GM19438 (cell line): ENCODE measurements around the gene RXRA.

Experiments used
- ATAC-seq: cut with Tn5 transposase; IDR thresholded peaks from one replicate; pipeline ENCODE4 v1.9.1; 2021; ENCODE audit warnings: low read depth; ENCODE audit not compliant: unreplicated experiment

Gene RXRA

GRCh38 chr9:134377976-134378375 is 51.7 kb downstream of the RXRA start:
- no peak for ATAC-seq

- ATAC-seq, result no peak
Observed at GRCh38 chr9:134378901-134379338, 52.7 kb downstream of the RXRA start.

DNA sequence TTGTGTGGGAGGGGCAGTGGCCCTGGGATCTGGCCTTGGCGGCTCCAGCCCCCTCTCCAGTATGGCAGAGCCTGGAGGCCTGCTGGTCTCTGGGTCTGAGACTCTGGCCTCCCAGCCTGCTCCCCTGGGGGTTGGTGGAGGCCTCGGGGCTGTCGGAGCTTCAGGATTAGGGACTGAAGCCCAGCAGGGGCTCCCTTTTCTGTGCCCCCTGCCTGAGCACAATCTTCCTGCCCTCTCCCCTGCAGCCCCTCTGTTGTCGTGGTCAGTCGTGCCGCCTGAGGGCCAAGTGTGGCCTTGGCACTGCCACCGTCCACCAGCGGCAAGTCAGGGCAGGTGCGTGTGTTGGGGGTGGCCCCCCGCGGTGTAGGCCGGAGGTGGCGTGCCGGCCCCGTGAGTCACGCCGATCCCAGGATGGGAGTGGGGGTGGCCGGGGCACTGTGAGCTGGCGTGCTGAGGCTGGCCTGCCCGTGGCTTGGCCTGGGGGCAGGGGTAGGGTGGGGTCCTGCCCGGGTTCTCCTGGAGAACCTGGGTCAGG is 53.6 kb downstream of the RXRA start:
- no peak for ATAC-seq

DNA sequence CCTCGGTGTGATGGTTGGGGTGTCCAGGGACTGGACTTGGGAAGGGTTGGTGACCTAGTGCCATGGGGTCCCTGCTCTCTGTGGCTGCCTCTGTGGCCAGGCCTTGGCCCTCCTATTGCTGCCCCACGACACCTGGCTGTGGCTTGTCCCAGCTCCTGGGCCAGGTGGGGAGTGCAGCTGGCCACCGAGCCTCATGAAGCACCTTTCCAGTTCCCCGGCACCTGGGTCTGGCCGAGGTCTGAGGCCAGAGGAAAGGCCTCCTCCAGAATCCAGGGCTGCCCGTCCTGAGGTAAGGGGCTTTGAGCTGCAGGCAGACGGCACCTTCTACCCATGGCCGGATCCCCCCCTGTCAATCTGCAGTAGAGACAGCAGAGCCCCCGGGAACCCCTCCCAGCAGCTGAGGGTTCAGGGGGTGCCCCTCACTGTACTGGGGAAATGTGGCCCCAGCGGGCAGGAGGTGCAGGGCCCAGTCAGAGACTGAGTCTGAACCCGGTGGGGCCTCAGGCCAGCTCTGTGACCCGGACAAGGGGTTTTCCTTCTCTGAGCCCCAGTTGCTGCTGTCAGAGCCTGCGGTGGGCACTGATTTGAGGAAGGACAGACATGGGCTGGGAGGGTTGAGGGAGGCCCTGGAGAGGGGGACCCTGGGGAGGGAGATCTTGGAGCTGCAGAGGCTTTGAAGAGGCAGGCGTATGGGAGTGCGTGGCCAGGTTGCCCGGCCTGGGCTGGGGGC is 54.5 kb downstream of the RXRA start:
- ATAC-seq, result no peak

- no peak for ATAC-seq
Observed at GRCh38 chr9:134381272-134381661, 55.0 kb downstream of the RXRA start.

DNA sequence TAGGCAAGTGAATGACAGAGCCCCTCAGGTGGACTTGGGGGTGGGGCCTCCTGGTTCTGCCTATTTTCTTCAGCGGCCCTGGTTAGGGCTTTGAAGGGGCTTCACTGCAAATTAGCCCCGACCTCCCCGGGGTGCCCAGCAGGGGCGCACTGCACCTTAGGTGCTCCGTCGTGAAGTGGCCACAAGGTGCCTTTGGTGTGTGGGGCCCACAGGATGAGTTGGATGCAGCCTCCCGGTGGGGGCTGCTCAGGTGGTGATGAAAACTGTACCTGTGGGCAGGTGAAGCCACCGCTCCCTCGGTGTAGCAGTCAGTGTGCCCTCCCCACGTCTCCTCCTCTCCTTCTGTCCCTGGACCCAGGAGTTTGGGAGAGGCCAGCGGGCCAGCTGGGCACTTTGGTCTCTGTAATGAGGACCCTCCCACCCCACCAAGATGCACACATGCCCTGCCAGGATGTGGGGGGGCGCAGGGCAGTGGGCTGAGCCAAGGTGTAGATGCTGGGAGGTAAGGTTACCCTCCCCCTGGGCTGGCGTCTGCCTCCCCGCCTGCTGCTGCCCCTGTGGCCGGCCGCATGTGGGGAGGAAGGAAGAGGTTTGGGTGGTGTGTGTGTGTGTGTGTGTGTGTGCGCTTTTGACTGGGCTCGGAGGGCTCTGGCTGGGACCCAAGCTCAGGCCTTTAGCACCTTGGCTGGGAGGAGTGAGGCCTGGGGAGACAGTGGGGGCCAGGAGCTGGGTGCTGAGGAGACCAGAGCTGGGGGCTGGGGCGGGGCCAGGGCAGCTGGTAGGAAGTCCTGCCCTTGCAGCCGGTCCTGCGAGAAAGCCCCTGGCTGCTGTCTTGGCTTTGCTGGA is 55.6 kb downstream of the RXRA start:
- no peak for ATAC-seq

DNA sequence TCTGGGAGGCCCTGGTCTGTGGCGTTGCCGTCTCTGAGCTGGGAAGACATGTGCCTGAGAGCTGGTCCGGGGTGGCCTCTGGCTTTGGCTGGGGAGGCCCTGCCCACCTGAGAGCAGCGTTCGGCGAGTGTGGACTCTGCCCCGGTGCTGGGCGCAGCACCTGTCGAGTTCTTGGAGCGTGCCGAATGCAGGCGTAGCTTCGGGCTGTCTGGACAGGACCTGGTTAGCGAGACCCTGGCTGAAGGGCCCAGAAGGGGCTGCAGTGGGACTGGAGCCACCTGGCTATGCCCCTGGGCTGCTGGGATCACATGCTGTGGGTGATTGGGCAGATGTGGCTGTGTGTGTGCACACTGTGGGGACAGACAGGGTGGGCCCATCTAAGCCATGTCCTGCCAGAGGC is 56.5 kb downstream of the RXRA start:
- ATAC-seq, result no peak

DNA sequence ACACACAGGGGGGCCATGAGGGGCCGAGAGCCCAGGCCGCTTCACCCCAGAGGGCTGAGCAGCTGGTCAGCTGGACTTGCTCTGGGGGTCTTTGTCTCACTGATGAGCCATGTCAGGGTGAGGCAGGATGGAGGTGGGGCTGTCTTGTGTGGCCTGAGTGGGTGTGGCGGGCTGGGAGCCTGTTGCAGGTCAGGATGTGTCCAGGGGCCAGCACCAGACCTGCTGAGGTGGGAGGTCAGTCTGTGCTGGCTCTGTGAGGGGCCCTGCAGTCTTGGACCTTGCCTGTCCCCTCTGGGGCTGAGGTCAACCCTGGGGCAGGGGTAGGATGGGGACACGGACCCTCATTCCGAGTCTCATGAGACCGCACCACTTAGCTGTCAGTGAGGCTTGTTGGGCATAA is 56.9 kb downstream of the RXRA start:
- no peak for ATAC-seq

DNA sequence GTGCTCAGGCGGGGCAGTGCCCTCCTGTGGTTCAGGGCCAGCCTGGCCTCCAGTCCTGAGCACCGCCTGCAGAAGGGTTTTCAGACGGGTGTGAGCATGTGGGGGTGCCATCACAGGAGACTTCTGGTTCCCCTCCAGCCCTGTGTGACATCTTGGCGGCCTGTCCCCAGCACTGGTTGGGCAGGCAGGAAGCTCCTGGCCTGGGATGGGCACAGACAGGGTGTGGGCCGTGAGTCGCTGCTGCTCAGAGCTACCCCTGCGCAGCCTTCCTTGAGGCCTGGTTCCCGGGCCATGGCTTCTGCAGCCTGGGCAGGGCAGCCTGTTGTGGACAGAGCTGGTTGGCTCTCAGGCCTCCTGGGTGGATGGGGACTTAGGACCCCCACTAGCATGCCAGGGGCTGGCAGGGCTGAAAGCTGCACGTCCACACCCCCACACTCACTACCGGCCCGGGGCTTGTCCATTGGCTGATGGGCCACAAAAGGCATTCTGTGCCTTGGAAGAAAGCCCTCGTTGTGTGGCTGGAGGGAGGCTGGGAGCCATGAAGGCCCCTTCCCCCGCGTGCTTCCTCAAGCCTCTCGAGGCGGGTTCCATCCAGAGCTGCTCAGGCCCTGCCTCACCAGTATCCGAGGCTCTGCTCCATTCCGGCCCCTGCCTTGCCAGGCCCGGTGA is 58.7 kb downstream of the RXRA start:
- ATAC-seq, result no peak

DNA sequence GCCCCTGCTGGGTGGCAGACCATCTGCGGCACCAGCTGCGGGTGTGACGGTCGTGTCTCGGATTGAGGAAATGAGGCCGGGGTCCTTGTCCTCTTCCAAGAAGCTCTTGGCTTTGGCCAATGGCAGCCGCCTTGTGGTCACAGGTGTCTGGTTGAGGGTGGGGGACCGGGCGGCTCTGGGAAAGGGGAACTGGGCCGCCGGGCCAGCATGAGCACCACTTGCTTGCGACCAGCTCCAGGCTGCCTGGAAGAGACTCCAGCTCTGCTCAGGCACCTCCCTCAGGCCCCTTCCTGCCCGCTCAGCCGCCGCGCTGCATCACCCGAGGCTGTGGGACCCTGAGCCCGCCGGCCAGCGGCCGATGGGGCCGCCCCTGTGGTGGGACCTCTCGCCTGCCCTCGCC is 59.7 kb downstream of the RXRA start:
- no peak for ATAC-seq

DNA sequence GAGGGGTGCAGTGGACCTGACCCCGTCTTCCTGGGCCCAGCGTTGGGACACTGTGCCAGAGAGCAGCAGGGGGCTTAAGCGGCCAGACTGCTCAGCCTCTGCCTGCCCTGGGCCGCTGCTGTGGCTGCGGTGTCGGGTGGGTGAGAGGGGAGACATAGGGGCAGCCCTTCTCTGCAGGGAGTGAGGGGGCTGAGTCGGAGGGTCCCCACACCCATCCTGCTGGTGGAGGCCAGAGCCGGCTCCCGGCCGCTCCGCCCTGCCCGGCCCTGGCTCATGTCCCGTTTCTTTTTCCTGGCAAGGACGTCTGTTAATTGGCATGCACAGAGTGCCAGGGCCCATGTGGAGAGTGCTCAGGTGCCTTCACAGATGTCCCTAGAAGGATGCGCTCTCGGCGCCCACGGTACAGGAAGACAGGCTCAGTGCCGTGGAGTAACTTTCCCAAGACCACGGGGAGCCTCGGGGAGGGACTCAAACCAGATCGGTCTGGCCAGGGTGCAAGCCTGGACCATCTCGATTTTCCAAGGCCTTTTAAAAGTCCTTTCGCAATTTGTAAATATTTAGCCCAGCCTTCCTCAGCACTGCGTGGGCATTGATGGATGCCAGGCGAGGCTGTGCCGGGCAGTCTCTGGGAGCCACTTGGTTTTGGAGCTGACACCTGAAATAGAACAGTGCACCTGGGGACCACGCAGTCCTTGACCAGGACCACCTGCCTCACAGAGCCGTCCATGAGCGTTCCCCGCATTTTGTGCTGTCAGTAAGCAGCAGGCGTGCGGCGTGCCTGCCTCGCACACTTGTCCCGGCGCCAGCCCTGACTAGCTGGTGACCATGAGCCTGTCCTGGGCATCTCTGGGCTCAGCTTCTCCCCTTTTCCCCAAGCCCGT is 60.9 kb downstream of the RXRA start:
- no peak for ATAC-seq

GRCh38 chr9:134388289-134388808 is 62.1 kb downstream of the RXRA start:
- no peak for ATAC-seq

DNA sequence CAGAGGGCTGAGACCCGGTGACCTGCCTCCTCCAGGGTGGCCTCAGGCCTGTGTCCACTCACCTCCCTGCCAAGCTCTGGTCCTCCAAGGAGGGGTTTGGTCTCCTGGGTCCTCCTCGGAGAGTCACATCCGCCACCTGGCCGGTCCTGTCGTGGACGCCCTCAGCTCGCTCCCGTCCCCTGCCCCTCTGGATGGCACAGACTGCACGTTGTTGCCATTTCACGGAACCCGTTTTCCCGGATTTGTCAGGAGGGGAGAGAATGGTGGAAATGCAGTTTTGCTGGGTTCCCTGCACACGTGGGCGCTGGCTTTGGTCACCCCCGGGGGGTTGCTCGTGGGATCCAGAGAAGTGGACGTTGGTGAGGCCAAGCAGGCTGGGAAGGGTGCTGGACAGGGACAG is 62.7 kb downstream of the RXRA start:
- ATAC-seq, result no peak

- no peak for ATAC-seq
Observed at GRCh38 chr9:134389642-134390041, 63.4 kb downstream of the RXRA start.

DNA sequence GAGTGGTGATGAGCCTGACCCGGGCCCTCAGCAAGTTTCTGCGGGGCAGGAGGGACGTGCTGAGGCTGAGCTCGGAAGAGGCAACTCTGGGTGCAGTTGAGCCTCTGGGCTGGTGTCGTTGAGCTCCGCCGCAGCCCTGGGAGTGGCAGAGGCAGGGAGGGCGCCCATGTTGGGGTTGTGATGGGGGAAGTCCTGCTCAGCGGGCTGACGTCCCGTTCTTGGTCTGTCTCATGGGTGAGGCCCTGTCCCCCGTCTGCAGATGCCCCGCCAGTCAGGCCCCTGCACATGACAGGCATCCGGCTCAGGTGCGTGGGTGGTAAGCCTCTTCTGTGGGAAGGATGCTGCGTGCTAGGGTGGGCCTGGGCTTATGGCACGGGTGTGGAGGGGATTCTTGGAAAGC is 64.3 kb downstream of the RXRA start:
- ATAC-seq, result peak; percentile 18

GRCh38 chr9:134390947-134391318 is 64.7 kb downstream of the RXRA start:
- peak; percentile 36 for ATAC-seq

- ATAC-seq, result peak; percentile 39
Observed at GRCh38 chr9:134391319-134392231, 65.3 kb downstream of the RXRA start.

DNA sequence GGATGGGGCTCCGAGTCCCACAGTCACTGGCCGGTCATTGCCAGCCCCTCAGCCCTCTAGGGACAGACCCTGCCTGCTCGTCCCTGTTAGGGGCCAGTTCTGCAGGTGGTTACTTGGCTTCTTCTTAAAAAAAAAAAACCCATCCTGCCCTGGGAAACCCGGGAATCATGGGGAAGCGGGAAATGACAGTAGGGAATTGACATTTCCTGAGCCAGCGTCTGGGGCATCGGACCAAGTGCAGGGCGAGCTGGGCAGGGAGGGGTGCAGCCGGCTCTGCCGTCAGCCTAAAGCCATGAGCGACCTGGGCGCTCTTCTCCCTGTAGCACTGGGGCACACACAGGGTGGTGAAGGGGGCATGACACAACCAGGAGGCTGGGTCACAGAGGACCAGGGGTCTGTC is 66.6 kb downstream of the RXRA start:
- ATAC-seq, result no peak
